Neural cell (in vitro differentiated cells): Measurements from ENCODE around the gene GMEB2.

Experiments used
- CTCF ChIP-seq: fragments of 450-650 bp; IDR thresholded peaks from 2 replicates; pipeline ENCODE4 v1.5.1; 2014; ENCODE audit warnings: antibody characterized with exemption, mild to moderate bottlenecking, moderate library complexity; ENCODE audit not compliant: poor library complexity, severe bottlenecking
- EP300 ChIP-seq: fragments of 450-650 bp; conservative IDR thresholded peaks from 2 replicates; pipeline ENCODE4 v1.6.1; 2014; ENCODE audit warnings: antibody characterized with exemption, mild to moderate bottlenecking, moderate library complexity; ENCODE audit not compliant: poor library complexity, severe bottlenecking
- POLR2AphosphoS5 ChIP-seq: IDR thresholded peaks from 2 replicates; pipeline ENCODE4 v1.6.1; 2012
- REST ChIP-seq: IDR thresholded peaks from 2 replicates; pipeline ENCODE4 v1.6.1; 2012; ENCODE audit warnings: borderline replicate concordance

GRCh38 chr20:63636752-63637628 lies 10.1 kb upstream of the GMEB2 start:
- no peak for TF ChIP-seq CTCF
- no peak for TF ChIP-seq POLR2AphosphoS5
- TF ChIP-seq REST = no peak
- no peak for TF ChIP-seq EP300
